ENCODE data around the gene PZP. TPM values are rescaled to one million over a fixed set of nuclear protein-coding genes. Genes with fewer than 3 reads are reported as not detected.

PZP gene
- total and polyA plus RNA-seq, 10 of the 15 experiments (the other 5 are each of a cell fraction or from before 2014, with no cell fraction given), result not detected

DNA sequence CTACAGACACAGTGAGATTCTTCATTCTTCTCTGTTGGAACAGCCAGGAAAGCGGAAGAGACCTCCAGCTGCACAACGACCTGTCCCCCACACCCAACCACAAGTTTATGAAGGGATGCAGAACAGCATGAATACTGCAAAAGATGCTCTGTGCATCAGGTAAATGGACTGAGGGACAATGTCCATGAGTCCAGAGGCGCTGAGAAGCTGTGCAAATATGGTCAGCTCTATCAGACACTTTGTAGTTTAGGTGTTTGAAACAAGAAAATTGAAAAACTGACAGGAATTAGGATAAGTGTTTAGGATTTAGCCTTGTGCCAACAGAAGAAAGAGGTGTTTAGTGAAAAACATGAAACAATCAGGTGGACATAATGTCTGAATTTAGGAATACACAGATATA is 33.1 kb upstream of the PZP start:
- no TSS peak for BruUV-seq (replicated peaks)
- Histone ChIP-seq H3K79me2 (ENCODE audit: control insufficient read depth, insufficient read depth, low read length) (no peaks in the 10 kb centered on the region), H3K36me3 (ENCODE audit: control insufficient read depth in 2 of 2, insufficient read depth in 2 of 2, low read length in 1 of 2) (no peaks in the 10 kb centered on the region), H2AFZ (ENCODE audit: control insufficient read depth, low read depth, low read length) (no peak overlapping the region), H3K9ac (ENCODE audit: control insufficient read depth, insufficient read depth, low read length) (no peak overlapping the region), H3K4me1 (ENCODE audit: control insufficient read depth, insufficient read depth, low read length) (peaks cover 8% of the 10 kb centered on the region), H4K20me1 (ENCODE audit: control insufficient read depth, insufficient read depth) (no peaks in the 10 kb centered on the region), H3K4me2 (ENCODE audit: control insufficient read depth, insufficient read depth) (no peak overlapping the region), H3K27me3 (replicated peaks in 1 of 2; ENCODE audit: control insufficient read depth in 2 of 2, insufficient read depth in 2 of 2, low read length in 1 of 2) (peaks cover 0 to 4% of the 10 kb centered on the region in 2 experiments; a peak in 1 of 4 replicates), H3K4me3 (no peak overlapping the region), H3K27ac (ENCODE audit: control insufficient read depth, insufficient read depth) (no peak overlapping the region), H3K9me3 (replicated peaks; ENCODE audit: control insufficient read depth, insufficient read depth, low read length) (no peaks in the 10 kb centered on the region)
- in situ Hi-C loops (cut with MboI), result no loop called here
- ChIA-PET CTCF (interaction anchor here (0.6 kb wide), 1 partner anchor 289 kb away, joined by 3 read pairs; no protein-coding TSS in a partner anchor), RAD21 (ENCODE audit: unreplicated experiment) (no interaction called here), SMC1A (ENCODE audit: uncharacterized antibody, unreplicated experiment) (no interaction called here), POLR2A (no interaction called here)
- DNase-seq (ENCODE audit: low read depth, low spot score) (no peak), ATAC-seq (no peak), FAIRE-seq (no peak)
- intact Hi-C loops (cut with micrococcal nuclease; ENCODE audit: unreplicated experiment), result no loop called here
- 35% methylated on average over 3 of the region's 3 CpGs for WGBS (ENCODE audit: insufficient coverage, insufficient replicate concordance, low lambda C conversion rate, missing lambda C conversion rate)
- TF ChIP-seq FOXK2 (IDR thresholded peaks at IDR 0.05) (no peak), ATF7 (IDR thresholded peaks at IDR 0.05; ENCODE audit: low read depth) (no peak), ZZZ3 (IDR thresholded peaks at IDR 0.05; ENCODE audit: control insufficient read depth, insufficient read length, low read depth) (no peak), SREBF2 (IDR thresholded peaks at IDR 0.05; ENCODE audit: low read length) (no peak), CBX5 (IDR thresholded peaks at IDR 0.05; ENCODE audit: low read depth) (no peak), IKZF1 (conservative IDR thresholded peaks at IDR 0.05) (no peak), ZNF24 (IDR thresholded peaks at IDR 0.05) (no peak), ZNF384 (IDR thresholded peaks at IDR 0.05; ENCODE audit: borderline replicate concordance, low read depth, low read length) (no peak), EED (IDR thresholded peaks at IDR 0.05; ENCODE audit: low read depth) (no peak), CHD2 (IDR thresholded peaks at IDR 0.05; ENCODE audit: borderline replicate concordance, low read depth, low read length) (no peak), RELA (IDR thresholded peaks at IDR 0.05; ENCODE audit: borderline replicate concordance, partially characterized antibody) (no peak), MXI1 (IDR thresholded peaks at IDR 0.05; ENCODE audit: low read depth, low read length) (no peak), MYB (IDR thresholded peaks at IDR 0.05; ENCODE audit: borderline replicate concordance, low read depth, low read length) (no peak), BRCA1 (IDR thresholded peaks at IDR 0.05; ENCODE audit: low read depth, low read length) (no peak), SP1 (IDR thresholded peaks at IDR 0.05; ENCODE audit: low read depth, low read length) (no peak), HDGF (IDR thresholded peaks at IDR 0.05) (no peak)
- TF ChIP-seq, protein P1, sequence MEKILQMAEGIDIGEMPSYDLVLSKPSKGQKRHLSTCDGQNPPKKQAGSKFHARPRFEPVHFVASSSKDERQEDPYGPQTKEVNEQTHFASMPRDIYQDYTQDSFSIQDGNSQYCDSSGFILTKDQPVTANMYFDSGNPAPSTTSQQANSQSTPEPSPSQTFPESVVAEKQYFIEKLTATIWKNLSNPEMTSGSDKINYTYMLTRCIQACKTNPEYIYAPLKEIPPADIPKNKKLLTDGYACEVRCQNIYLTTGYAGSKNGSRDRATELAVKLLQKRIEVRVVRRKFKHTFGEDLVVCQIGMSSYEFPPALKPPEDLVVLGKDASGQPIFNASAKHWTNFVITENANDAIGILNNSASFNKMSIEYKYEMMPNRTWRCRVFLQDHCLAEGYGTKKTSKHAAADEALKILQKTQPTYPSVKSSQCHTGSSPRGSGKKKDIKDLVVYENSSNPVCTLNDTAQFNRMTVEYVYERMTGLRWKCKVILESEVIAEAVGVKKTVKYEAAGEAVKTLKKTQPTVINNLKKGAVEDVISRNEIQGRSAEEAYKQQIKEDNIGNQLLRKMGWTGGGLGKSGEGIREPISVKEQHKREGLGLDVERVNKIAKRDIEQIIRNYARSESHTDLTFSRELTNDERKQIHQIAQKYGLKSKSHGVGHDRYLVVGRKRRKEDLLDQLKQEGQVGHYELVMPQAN (conservative IDR thresholded peaks at IDR 0.05), result no peak
- TF ChIP-seq, protein P2, sequence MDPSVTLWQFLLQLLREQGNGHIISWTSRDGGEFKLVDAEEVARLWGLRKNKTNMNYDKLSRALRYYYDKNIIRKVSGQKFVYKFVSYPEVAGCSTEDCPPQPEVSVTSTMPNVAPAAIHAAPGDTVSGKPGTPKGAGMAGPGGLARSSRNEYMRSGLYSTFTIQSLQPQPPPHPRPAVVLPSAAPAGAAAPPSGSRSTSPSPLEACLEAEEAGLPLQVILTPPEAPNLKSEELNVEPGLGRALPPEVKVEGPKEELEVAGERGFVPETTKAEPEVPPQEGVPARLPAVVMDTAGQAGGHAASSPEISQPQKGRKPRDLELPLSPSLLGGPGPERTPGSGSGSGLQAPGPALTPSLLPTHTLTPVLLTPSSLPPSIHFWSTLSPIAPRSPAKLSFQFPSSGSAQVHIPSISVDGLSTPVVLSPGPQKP (IDR thresholded peaks at IDR 0.05; ENCODE audit: low read depth, low read length), result no peak
- TF ChIP-seq, protein P3, sequence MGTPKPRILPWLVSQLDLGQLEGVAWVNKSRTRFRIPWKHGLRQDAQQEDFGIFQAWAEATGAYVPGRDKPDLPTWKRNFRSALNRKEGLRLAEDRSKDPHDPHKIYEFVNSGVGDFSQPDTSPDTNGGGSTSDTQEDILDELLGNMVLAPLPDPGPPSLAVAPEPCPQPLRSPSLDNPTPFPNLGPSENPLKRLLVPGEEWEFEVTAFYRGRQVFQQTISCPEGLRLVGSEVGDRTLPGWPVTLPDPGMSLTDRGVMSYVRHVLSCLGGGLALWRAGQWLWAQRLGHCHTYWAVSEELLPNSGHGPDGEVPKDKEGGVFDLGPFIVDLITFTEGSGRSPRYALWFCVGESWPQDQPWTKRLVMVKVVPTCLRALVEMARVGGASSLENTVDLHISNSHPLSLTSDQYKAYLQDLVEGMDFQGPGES (IDR thresholded peaks at IDR 0.05), result no peak
- TF ChIP-seq, protein P4, sequence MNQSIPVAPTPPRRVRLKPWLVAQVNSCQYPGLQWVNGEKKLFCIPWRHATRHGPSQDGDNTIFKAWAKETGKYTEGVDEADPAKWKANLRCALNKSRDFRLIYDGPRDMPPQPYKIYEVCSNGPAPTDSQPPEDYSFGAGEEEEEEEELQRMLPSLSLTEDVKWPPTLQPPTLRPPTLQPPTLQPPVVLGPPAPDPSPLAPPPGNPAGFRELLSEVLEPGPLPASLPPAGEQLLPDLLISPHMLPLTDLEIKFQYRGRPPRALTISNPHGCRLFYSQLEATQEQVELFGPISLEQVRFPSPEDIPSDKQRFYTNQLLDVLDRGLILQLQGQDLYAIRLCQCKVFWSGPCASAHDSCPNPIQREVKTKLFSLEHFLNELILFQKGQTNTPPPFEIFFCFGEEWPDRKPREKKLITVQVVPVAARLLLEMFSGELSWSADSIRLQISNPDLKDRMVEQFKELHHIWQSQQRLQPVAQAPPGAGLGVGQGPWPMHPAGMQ (IDR thresholded peaks at IDR 0.05; ENCODE audit: borderline replicate concordance), result no peak
